NCI-H1092 (cell line): ENCODE measurements around the gene CCDC88B.
"Not testable (repeated sequence)": the region's sequence is repeated elsewhere in the genome, so short reads cannot be mapped to it uniquely, and the experiment has no call there.

Experiments used
- DNase-seq: peaks from one replicate; lab custom pipeline; 2025; lab: John Stamatoyannopoulos, UW

CCDC88B gene

DNA sequence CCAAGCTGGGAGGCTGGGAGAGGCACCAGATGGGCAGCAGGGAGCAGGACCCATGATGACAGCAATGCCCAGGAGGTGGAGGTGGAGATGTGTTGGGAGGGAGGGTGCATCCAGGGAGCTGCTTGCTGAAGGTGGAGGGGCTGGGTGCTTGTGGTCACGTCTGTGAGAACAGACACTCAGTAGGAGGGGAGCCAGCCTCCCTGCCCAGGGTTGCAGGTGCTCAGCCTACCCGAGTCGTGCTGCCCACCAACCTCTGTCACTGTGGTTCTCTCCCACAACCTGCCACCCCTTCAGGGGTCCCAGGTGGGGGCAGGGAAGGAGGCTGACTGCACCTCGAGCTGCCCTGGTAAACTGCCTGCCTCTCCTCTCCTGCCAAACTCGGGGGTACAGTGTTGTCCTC, 16.6 kb upstream of the CCDC88B start:
- no peak for DNase-seq

DNA sequence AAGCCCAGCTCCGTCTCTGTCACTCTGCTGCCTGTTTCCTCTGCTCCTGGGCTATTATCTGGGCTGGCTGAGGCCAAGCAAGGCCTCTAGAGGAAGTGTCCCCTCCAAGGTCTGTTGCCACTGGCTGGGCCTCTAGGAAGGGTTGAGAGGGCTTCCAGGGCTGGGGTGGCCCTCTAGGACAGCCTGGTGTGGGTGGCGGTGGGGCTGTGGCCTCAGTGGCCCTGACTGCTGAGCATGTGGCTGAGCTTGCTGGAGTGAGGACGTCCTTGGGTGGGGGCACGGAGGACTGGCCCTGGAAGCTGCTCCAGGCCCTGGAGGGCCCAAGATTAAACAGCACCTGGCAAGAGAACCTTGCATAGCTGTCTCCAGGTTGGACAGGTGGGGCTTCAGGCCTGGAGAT, 16.0 kb upstream of the CCDC88B start:
- DNase-seq, result not testable (repeated sequence)

DNA sequence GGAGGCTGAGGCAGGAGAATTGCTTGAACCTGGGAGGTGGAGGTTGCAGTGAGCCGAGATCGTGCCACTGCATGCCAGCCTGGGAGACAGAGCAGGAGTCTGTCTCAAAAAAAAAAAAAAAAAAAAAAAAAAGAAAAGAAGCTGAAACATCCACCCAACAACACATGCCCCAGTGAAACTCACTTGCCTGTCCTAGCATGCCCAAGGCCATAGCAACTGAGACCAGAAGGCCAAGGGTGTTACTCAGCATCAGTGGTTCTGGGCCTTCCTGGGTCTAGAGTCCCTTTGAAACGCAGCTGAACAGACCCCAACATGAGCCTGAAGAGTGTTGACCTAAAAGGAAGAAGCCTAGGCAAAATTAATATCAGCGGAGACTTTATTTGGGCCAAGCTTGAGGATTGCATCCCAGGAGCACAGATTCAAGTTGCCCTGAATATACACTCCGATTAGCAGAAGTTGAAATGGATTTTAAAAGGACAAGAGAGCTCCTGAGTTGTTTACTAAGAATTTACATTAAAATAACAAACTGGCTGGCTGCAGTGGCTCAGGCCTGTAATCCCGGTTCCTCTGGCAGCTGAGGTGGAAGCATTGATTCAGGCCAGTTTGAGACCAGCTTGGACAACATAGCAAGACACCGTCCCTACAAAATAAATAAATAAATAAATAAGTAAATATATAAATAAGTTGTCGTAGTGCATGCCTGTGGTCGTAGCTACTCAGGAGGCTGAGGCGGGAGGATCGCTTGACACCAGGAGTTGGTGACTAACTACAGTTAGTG, 15.1 kb upstream of the CCDC88B start:
- no peak for DNase-seq

DNA sequence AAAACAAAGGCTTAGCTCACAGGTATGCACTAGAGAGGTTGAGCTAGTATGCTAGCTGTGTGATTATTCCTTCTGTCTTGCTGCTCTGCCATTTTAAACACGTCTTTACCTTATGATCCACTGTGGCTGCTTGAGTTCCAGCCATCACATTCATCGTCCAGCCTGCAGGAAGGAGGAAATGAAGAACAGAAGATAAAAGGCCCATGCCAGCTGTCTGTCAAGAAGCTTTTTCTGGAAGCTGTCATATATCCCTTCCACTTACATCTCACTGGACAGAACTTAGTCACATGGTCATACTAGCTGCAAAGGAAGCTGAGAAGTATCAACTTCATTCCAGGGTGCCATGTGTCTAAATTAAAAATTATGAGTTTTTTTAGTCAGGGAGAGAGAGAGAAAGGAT, 12.6 kb upstream of the CCDC88B start:
- no peak for DNase-seq

DNA sequence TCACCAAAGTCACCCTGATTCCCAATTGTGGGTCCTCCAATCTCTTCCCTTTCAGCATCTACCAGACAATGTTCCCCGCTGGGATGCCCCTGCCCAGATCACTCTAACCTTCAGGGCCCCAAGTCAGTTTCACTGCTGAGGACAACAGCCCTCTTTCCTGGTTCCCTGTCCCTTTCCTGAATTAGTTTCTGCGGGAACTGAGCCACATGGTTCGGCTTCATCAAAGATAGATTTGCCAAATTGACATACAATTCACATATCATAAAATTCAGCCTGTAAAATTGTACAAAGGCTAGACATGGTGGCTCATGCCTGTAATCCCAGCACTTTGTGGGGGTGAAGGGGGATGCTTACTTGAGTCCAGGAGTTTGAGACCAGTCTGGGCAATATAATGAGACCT, 12.0 kb upstream of the CCDC88B start:
- DNase-seq, result no peak

DNA sequence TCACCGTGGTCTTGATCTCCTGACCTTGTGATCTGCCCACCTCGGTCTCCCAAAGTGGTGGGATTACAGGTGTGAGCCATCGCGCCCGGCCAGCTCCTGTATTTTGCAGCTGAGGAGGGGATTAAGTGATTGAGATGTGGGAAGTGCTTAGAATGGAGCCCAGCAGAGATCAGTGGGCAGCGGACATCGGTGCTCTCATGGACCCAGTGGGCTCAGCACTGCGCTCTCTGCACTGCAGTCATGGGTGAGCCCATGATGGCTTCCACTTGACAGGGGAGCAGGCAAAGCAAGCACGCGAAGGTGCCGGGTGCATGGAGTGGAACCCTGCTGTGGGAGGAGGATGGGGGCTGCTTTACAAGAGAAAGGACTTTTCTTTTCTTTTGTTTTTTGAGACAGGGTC, 9.1 kb upstream of the CCDC88B start:
- no peak for DNase-seq

DNA sequence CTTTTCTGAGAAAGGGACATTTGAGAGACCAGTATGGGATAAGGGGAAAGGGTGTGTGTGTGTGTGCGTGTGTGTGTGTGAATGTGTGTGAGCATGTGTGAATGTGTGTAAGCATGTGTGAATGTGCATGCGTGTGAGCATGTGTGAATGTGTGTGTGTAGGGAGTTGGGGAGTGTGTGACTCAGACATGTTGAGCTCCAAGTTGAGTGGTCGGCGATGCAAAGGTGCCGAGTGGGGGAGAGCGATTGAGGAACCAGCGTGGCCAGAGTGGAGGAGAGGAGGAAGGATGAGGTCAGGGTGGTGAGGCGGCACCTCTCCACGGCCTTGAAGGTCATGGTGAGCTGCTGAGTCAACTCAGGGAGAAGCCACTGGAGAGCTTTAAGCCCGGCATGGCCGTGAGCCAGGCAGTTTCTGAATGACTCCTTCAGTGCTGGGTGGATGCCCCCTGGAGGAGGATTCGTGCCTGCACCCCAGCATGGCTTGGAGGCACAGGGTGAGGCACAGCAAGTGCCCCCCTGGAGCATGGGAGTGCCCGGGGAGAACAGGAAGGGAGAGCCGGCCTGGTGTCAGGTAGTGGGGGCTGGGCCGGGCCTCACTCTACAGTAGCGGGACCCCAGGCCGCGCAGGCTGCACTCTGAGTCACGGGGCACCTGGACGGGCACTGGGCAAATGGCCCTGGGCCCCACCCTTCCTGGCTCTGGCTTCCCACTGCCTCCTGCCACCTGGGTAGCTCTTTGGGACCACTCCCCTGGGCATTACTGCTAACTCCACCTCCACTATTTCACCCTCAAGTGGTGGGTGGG, 8.2 kb upstream of the CCDC88B start:
- peak; percentile 68 for DNase-seq

DNA sequence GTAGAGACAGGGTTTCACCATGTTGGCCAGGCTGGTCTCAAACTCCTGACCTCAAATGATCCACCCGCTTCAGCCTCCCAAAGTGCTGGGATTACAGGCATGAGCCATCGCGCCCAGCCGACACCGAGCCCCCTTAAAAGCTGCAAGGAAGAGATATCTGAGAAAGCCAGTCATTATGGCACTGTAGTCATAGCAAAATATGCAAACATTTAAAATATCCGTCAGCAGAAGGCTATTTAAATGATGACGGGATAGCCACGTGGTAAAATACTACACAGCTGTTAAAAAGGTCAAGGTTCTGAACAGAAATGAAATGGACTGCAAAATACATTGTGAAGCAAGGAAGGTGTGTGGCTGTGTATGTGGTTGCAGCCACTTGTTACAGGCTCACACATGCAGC, 6.4 kb upstream of the CCDC88B start:
- no peak for DNase-seq

DNA sequence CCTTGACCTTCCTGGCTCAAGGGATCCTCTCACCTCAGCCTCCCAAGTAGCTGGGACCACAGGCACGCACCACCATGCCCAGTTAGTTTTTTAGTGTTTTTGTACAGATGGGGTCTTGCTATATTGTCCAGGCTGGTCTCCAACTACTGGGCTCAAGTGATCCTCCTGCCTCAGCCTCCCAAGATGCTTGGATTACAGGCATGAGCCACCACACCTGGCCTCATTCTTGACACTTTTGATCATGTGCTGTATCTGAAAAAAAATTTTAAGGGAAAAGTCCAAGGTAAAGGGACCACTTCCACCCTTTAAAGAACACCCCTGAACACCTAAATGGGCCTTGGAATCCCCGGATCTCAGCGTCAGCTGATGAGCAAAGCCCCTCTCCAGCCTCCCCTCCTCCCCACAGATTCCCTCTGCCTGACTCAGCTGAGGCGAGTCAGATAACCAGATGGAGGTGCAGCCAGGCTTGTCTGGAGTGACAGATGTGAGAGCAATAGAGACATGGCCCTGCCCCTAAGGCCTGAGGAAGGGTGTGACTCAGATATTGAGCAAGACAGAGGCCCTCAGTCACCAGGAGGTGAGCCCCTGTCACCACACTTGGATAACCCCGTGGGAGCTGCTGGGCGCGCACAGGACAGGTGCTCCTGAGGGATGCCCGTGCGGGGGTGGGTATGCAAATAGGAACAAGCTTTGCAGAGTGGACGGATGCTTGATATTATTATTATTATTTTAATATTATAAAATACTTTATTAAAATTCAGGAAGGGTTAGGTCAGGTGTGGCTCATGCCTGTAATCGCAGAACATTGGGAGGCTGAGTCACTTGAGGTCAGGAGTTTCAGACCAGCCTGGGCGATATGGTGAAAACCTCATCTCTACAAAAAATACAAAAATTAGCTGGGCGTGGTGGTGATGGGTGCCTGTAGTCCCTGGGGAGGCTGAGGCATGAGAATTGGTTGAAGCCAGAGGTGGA, 5.0 kb upstream of the CCDC88B start:
- DNase-seq, result peak; percentile 25

DNA sequence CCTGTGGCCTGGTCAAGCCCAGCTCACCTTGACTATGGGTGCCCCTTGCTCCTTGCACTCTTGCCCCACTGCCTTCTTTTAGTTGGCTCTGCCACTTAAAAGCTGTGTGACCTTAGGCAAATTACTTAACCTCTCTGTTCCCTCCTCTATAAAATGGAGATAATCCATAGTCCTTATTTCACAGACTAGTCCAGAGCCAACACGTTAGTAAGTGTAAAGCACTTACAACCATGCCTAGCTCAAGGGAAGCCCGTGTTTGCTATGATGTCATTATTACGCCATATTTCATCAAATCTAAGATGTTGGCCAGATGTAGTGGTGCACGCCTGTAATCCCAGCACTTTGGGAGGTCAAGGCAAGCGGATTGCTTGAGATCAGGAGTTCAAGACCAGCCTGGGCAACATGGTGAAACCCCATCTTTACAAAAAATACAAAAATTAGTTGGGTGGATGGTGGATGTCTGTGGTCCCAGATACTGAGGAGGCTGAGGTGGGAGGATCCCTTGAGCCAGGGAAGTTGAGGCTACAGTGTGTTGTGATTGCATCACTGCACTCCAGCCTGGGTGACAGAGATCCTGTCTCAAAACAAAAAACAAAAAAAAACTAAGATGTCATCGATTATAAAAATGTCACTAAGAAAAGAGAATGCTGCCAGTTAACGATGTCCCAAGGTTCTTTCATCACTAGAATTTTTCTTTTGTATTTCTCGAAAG, 2.3 kb upstream of the CCDC88B start:
- no peak for DNase-seq

DNA sequence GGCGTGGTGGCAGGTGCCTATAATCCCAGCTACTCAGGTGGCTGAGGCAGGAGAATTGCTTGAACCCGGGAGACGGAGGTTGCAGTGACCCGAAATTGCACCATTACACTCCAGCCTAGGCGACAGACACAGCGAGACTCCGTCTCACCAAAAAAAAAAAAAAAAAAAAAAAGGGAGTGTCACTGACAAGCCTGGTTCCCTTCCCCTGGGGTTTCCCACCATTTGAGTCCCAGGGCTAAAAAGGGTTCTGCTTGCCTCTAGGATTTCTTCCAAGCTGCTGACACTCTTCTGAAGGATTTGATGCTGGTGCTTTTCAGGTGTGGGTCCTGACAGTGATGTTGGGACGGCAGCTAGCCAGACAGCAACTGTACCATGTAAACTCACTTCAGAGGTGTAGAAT, 1.3 kb upstream of the CCDC88B start:
- DNase-seq, result no peak

DNA sequence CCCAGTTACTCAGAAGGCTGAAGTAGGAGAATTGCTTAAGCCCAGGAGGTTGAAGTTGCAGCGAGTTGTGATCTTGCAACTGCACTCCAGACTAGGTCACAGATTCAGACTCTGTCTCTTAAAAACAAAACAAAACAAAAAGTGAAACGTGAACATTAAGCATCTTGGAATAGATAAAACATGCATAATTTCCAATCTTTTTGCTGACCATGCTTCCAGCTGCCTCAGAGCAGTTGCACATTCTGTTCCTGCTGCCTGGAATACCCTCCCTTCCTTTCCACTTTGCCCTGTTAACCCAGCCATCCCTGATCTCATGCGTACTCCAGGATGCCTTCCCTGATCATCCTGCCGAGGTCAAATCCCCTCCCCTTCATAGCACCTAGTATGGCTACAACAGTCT, 718 bp upstream of the CCDC88B start:
- DNase-seq, result no peak

DNA sequence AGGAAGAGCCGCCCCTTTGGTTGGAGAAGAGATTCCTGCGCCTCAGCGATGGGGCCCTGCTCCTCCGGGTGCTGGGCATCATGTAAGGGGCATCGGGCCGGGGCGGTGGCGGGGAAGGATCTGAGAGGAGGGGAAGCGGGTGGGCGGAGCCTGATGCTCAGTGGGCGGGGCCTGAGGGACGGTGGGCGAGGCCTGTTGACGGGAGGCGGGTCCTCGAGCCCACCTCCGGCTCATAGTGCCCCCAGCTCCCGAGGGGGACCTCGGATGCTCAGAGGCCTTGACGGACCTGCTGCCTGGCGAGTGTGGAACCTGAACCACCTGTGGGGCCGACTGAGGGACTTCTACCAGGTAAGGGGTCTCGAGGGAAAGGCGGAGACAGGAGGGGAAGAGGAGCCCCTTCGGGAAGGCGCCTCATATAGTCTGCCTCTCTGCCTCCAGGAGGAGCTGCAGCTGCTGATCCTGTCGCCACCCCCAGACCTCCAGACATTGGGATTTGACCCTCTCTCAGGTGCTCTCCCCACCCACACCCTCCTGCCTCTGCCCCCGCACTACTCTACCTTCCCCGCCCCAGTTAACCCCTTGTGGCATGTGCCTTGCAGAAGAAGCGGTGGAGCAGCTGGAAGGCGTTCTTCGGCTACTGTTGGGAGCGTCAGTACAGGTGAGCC, 799 bp downstream of the CCDC88B start:
- no peak for DNase-seq

DNA sequence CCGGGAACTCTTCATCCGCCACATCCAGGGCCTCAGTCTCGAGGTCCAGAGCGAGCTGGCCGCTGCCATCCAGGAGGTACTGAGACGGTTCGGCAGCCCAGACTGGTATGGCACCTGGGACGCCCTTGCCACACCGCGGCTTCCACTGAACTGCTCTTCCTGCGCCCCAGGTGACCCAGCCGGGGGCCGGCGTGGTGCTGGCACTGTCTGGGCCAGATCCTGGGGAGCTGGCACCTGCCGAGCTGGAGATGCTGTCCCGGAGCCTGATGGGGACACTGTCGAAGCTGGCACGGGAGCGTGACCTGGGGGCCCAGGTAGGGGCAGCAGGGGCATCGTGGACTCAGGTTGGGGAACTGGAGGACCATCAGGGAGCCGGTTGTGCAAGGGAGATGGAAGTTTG, 1.4 kb downstream of the CCDC88B start:
- no peak for DNase-seq

DNA sequence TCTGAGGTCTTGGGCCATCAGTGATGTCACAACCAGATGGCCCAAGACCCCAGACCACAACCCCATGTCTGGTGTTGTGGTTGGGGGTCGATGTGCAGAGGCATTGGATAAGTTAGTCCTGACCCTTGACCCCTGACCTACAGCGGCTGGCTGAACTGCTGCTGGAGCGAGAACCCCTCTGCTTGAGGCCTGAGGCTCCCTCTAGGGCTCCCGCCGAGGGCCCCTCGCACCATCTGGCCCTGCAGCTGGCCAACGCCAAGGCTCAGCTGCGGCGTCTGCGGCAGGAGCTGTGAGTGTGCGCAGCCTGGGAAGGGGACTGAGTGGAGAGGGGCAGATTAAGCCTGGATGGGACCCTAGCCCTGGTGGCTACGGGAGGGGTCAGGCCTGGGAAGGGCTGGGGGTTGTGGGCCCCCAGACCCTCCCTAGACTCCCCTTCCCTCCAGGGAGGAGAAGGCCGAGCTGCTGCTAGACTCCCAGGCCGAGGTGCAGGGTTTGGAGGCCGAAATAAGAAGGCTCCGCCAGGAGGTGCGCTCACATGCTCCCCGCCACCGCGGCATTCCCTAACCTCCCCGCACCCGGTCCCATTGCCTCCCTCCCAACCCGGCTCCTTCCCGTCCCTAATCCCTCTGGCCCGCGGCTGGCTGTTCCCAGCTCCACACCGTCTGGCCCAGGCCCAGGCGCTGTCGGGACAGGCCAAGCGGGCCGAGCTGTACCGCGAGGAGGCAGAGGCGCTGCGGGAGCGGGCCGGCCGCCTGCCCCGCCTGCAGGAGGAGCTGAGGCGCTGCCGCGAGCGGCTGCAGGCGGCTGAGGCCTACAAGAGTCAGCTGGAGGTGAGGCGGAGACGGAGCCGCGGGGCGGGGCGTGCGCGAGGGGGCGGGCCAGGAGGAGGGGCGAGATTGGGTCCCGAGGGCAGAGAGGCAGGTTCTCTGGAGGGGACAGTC, 2.1 kb downstream of the CCDC88B start:
- no peak for DNase-seq

DNA sequence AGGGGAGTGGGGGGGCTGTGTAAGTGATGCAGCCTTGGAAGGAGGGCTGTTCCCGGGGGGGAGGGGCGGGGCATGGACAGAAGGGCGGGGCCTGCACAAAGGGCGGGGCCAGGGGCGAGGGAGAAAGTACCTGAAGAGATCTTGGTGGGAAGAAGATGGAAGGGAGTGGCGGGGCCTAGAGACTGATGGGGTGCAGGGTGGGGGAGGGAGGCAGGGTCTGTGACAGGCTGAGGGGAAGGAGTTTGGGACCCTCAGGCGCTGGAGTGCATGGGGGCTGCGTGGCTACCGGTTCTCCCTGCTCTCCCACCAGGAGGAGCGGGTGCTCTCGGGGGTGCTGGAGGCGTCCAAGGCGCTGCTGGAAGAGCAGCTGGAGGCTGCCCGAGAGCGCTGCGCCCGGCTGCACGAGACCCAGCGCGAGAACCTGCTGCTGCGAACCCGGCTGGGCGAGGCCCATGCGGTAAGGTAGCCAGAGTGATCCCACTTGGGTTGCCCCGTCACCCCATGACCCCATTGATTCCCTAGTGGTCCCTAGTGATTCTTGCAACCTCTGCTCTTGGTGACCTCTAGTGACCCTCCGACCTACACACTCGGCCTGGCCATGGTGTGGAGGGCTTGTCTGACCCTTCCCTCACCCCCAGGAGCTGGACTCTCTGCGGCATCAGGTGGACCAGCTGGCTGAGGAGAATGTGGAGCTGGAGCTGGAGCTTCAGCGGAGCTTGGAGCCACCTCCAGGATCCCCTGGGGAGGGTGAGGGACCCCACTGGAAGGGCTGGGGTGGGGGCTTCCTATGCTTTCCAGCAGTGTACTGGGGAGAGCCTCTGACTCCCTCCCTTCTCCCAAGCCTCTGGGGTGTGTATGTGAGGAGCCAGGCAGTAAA, 3.1 kb downstream of the CCDC88B start:
- DNase-seq, result no peak

DNA sequence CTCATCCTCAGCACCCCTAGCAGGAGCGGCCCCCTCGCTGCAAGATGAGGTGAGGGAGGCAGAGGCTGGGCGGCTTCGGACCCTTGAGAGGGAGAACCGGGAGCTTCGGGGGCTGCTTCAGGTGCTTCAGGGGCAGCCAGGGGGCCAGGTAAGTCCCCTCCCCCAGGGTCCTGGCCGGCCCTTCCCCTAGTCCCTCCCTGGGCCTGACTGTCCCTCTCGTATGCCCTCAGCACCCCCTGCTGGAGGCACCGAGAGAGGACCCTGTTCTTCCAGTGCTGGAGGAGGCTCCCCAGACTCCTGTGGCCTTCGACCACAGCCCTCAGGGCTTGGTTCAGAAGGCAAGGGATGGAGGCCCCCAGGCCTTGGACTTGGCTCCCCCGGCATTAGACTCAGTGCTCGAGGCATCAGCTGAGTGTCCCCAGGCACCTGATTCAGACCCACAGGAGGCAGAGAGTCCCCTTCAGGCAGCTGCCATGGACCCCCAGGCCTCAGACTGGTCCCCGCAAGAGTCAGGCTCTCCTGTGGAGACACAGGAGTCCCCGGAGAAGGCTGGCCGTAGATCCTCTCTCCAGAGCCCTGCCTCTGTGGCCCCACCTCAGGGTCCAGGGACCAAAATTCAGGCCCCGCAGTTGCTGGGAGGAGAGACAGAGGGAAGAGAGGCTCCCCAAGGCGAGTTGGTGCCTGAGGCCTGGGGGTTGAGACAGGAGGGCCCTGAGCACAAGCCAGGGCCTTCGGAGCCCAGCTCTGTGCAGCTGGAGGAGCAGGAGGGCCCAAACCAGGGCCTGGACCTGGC, 4.0 kb downstream of the CCDC88B start:
- no peak for DNase-seq

DNA sequence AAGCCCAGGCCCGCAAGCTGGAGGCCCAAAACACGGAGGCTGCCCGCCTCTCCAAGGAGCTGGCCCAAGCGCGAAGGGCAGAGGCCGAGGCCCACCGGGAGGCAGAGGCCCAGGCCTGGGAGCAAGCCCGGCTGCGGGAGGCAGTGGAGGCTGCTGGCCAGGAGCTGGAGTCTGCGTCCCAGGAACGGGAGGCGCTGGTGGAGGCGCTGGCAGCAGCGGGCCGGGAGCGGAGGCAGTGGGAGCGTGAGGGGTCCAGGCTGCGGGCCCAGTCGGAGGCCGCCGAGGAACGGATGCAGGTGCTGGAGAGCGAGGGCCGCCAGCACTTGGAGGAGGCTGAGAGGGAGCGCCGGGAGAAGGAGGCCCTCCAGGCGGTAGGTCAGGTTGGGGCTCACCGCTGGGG, 4.8 kb downstream of the CCDC88B start:
- DNase-seq, result no peak
